ENCODE data around the gene NFATC2. TPM values are rescaled to one million over a fixed set of nuclear protein-coding genes. Genes with fewer than 3 reads are reported as not detected.

Gene NFATC2
- total RNA-seq, 1 experiment from 2014 or later = 5.0 TPM

GRCh38 chr20:51529758-51530157 is 12.8 kb downstream of the NFATC2 start:
- no peak overlapping the region for H3K27ac ChIP-seq (ENCODE audit: low read depth, low read length)
- H3K27me3 ChIP-seq (ENCODE audit: insufficient read depth, low read length) = no peaks in the 10 kb centered on the region
- ATAC-seq = no peak
- no peak overlapping the region for H3K4me3 ChIP-seq (replicated peaks in 1 of 2; ENCODE audit: low read depth in 1 of 2, low read length in 2 of 2)
- H3K4me1 ChIP-seq (ENCODE audit: control insufficient read depth in 1 of 2, insufficient read depth in 2 of 2, low read length in 2 of 2) = peaks cover 36 to 50% of the 10 kb centered on the region in 2 experiments
- H3K36me3 ChIP-seq (ENCODE audit: control insufficient read depth in 1 of 2, insufficient read depth in 2 of 2, low read length in 2 of 2) = no peaks in the 10 kb centered on the region
- H3K9ac ChIP-seq (ENCODE audit: low read length) = no peak overlapping the region
- CTCF ChIA-PET = no interaction called here
- H3K9me2 ChIP-seq (ENCODE audit: insufficient read depth) = no peaks in the 10 kb centered on the region
- TF ChIP-seq SP1 (IDR thresholded peaks at IDR 0.05; ENCODE audit: low read depth) = no peak
- H3K79me2 ChIP-seq (ENCODE audit: insufficient read depth, low read length) = no peaks in the 10 kb centered on the region
- intact Hi-C loops (cut with micrococcal nuclease) = loop anchor here (5.0 kb wide), 1 partner anchor 142 kb away; no protein-coding TSS in a partner anchor
- H2AFZ ChIP-seq (ENCODE audit: low read depth, low read length, poor library complexity, severe bottlenecking) = no peak overlapping the region
- RAD21 ChIA-PET (ENCODE audit: low non-redundant PET in 1 of 2, low total read pairs in 2 of 2, uncharacterized antibody in 2 of 2, unreplicated experiment in 2 of 2) = no interaction called here
- no peaks in the 10 kb centered on the region for H3K9me3 ChIP-seq (ENCODE audit: control insufficient read depth in 1 of 2, insufficient read depth in 1 of 2, low read depth in 1 of 2, low read length in 2 of 2)
- no TSS peak for BruUV-seq (replicated peaks)
- DNase-seq (ENCODE audit: low read depth, low spot score) = no peak
- no peaks in the 10 kb centered on the region for H4K20me1 ChIP-seq (ENCODE audit: insufficient read depth)
- H3K4me2 ChIP-seq (ENCODE audit: low read length) = no peak overlapping the region
- POLR2A ChIA-PET = no interaction called here

- peaks cover 36 to 44% of the 10 kb centered on the region in 2 experiments for H3K4me1 ChIP-seq (ENCODE audit: control insufficient read depth in 1 of 2, insufficient read depth in 2 of 2, low read length in 2 of 2)
- ChIA-PET POLR2A (no interaction called here), RAD21 (ENCODE audit: low non-redundant PET in 1 of 2, low total read pairs in 2 of 2, uncharacterized antibody in 2 of 2, unreplicated experiment in 2 of 2) (no interaction called here), CTCF (no interaction called here)
- intact Hi-C loops (cut with micrococcal nuclease) = no loop called here
- H3K79me2 ChIP-seq (ENCODE audit: insufficient read depth, low read length) = no peaks in the 10 kb centered on the region
- no peak overlapping the region for H3K9ac ChIP-seq (ENCODE audit: low read length)
- no peak overlapping the region for H3K27ac ChIP-seq (ENCODE audit: low read depth, low read length)
- no peaks in the 10 kb centered on the region for H3K36me3 ChIP-seq (ENCODE audit: control insufficient read depth in 1 of 2, insufficient read depth in 2 of 2, low read length in 2 of 2)
- ATAC-seq = no peak
- H3K9me2 ChIP-seq (ENCODE audit: insufficient read depth) = no peaks in the 10 kb centered on the region
- H2AFZ ChIP-seq (ENCODE audit: low read depth, low read length, poor library complexity, severe bottlenecking) = no peak overlapping the region
- DNase-seq (ENCODE audit: low read depth, low spot score) = no peak
- no peaks in the 10 kb centered on the region for H3K9me3 ChIP-seq (ENCODE audit: control insufficient read depth in 1 of 2, insufficient read depth in 1 of 2, low read depth in 1 of 2, low read length in 2 of 2)
- no peak overlapping the region for H3K4me2 ChIP-seq (ENCODE audit: low read length)
- no TSS peak for BruUV-seq (replicated peaks)
- H4K20me1 ChIP-seq (ENCODE audit: insufficient read depth) = no peaks in the 10 kb centered on the region
- H3K4me3 ChIP-seq (replicated peaks in 1 of 2; ENCODE audit: low read depth in 1 of 2, low read length in 2 of 2) = no peak overlapping the region
- TF ChIP-seq TCF7L2 (IDR thresholded peaks at IDR 0.05; ENCODE audit: borderline replicate concordance, extremely low read depth, insufficient read depth, insufficient read length) (no peak), ZBTB33 (IDR thresholded peaks at IDR 0.05; ENCODE audit: extremely low read depth, insufficient replicate concordance, low read length) (no peak), SRF (IDR thresholded peaks at IDR 0.05; ENCODE audit: low read depth) (no peak), MAX (IDR thresholded peaks at IDR 0.05) (no peak), CEBPB (IDR thresholded peaks at IDR 0.05; ENCODE audit: low read depth) (no peak), SIN3A (IDR thresholded peaks at IDR 0.05; ENCODE audit: low read depth) (no peak), JUND (IDR thresholded peaks at IDR 0.05) (no peak), POLR2A (IDR thresholded peaks at IDR 0.05; ENCODE audit: borderline replicate concordance, extremely low read depth, insufficient read depth, insufficient read length) (no peak), POLR2AphosphoS5 (IDR thresholded peaks at IDR 0.05; ENCODE audit: low read depth, low read length) (no peak), CTCF (IDR thresholded peaks at IDR 0.05 in 2 of 3, conservative IDR thresholded peaks at IDR 0.05 in 1 of 3; ENCODE audit: borderline replicate concordance in 1 of 3, insufficient read depth in 1 of 3, low read depth in 2 of 3, low read length in 2 of 3) (no peak)
- H3K27me3 ChIP-seq (ENCODE audit: insufficient read depth, low read length) = no peaks in the 10 kb centered on the region
These were observed 13.3 kb downstream of the NFATC2 start for GRCh38 chr20:51529081-51529681.

Measured in HCT116 (cell line).